ENCODE results near the gene PCDH15.

The PCDH15 gene

DNA sequence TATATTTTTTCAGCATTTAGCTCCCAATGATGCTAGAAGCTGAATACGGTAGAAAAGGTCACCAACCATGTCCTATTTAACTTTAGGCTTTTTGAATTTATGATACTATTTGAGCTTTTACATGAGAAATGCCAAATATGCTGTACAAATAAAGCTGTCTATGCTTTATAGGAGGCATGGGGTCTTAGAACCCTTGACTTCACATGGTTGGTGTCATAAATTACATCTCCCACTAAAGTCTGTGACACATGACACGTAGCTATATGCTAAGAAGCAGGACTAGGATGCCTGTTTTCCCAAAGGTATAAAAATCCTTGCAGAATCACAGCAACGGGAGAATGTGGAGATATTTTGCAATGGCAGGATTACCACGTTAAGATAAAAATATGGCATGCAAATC is 960.4 kb downstream of the PCDH15 start:
- no peak overlapping the region for H2AFZ ChIP-seq (ENCODE audit: low read length)
- no peaks in the 10 kb centered on the region for H3K27me3 ChIP-seq (ENCODE audit: insufficient read depth, low read length, poor library complexity, severe bottlenecking)
- H3K4me1 ChIP-seq (ENCODE audit: insufficient read depth, low read length, poor library complexity, severe bottlenecking): no peaks in the 10 kb centered on the region
- H3K9me2 ChIP-seq (replicated peaks; ENCODE audit: low read depth, low read length): no peaks in the 10 kb centered on the region
- H3K9me3 ChIP-seq (ENCODE audit: insufficient read depth, low read depth, low read length): no peaks in the 10 kb centered on the region
- no peak overlapping the region for H3K9ac ChIP-seq (ENCODE audit: low read depth, low read length, poor library complexity, severe bottlenecking)
- no peak for TF ChIP-seq EZH2phosphoT487 (IDR thresholded peaks at IDR 0.05; ENCODE audit: borderline replicate concordance)
- TF ChIP-seq, protein P1, sequence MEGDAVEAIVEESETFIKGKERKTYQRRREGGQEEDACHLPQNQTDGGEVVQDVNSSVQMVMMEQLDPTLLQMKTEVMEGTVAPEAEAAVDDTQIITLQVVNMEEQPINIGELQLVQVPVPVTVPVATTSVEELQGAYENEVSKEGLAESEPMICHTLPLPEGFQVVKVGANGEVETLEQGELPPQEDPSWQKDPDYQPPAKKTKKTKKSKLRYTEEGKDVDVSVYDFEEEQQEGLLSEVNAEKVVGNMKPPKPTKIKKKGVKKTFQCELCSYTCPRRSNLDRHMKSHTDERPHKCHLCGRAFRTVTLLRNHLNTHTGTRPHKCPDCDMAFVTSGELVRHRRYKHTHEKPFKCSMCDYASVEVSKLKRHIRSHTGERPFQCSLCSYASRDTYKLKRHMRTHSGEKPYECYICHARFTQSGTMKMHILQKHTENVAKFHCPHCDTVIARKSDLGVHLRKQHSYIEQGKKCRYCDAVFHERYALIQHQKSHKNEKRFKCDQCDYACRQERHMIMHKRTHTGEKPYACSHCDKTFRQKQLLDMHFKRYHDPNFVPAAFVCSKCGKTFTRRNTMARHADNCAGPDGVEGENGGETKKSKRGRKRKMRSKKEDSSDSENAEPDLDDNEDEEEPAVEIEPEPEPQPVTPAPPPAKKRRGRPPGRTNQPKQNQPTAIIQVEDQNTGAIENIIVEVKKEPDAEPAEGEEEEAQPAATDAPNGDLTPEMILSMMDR (conservative IDR thresholded peaks at IDR 0.05; ENCODE audit: low read length): no peak
- H3K4me2 ChIP-seq (ENCODE audit: low read depth, low read length, poor library complexity, severe bottlenecking): no peak overlapping the region
- H3K36me3 ChIP-seq (ENCODE audit: insufficient read depth, low read length): no peaks in the 10 kb centered on the region
- no peaks in the 10 kb centered on the region for H3F3A ChIP-seq (ENCODE audit: low read depth)
- no peak overlapping the region for H3K4me3 ChIP-seq (ENCODE audit: low read length, poor library complexity, severe bottlenecking)
- H3K79me2 ChIP-seq (ENCODE audit: insufficient read depth, low read length): no peaks in the 10 kb centered on the region
- no peaks in the 10 kb centered on the region for H4K20me1 ChIP-seq (ENCODE audit: insufficient read depth, low read length, poor library complexity, severe bottlenecking)

DNA sequence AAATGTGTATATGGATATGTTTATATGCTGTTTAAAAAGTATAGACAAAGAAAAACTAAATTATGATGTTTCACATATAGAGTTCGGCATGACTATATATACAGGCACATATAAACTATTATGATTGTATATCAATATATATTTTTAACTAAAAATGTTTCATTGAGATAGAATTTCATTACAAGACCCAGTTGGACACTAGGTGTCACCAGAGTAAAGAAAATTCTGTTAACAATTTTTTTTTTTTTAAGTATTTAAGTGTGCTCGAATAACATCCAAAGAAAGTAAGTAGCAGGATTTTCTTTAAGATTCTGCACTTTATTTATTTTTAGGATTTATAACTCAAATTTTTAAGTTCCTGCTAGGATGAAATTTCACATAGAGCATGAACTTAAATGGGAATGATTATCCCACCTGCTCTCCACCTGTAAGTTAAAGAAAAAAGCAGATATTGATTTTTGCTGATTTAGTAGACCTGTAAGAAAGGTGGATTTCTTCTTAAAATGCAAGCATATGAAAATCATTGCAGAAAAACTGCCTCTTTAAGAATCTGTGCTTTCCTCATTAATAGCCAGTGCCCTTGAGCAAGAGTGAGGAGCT is 961.5 kb downstream of the PCDH15 start:
- Histone ChIP-seq H3K4me3 (ENCODE audit: low read length, poor library complexity, severe bottlenecking) (no peak overlapping the region), H2AFZ (ENCODE audit: low read length) (no peak overlapping the region), H3K4me2 (ENCODE audit: low read depth, low read length, poor library complexity, severe bottlenecking) (no peak overlapping the region), H3K79me2 (ENCODE audit: insufficient read depth, low read length) (no peaks in the 10 kb centered on the region), H3K9me3 (ENCODE audit: insufficient read depth, low read depth, low read length) (no peaks in the 10 kb centered on the region), H3K9me2 (replicated peaks; ENCODE audit: low read depth, low read length) (no peaks in the 10 kb centered on the region), H3K9ac (ENCODE audit: low read depth, low read length, poor library complexity, severe bottlenecking) (no peak overlapping the region), H3F3A (ENCODE audit: low read depth) (no peaks in the 10 kb centered on the region), H3K4me1 (ENCODE audit: insufficient read depth, low read length, poor library complexity, severe bottlenecking) (no peaks in the 10 kb centered on the region), H4K20me1 (ENCODE audit: insufficient read depth, low read length, poor library complexity, severe bottlenecking) (no peaks in the 10 kb centered on the region), H3K36me3 (ENCODE audit: insufficient read depth, low read length) (no peaks in the 10 kb centered on the region), H3K27me3 (ENCODE audit: insufficient read depth, low read length, poor library complexity, severe bottlenecking) (no peaks in the 10 kb centered on the region)
- TF ChIP-seq, protein P1 (conservative IDR thresholded peaks at IDR 0.05; ENCODE audit: low read length): peak; percentile 42
- no peak for TF ChIP-seq EZH2phosphoT487 (IDR thresholded peaks at IDR 0.05; ENCODE audit: borderline replicate concordance)

DNA sequence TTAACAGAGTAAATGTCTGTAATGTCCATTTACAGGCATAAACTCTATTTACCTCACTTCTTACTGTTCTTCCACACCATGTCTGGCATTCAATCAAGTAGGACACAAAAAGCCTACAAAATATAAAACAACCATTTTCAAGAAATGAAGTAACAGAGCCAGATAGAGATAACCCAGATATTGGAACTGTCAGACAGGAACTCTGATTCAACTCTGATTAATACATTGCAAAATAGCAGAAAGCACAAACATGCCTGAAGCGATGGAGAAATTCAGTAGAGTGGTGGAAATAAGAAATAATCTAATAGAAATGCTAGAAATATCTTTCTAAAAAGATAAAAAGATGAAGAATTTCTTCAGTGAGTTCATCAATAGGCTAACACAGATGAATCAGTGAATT is 964.4 kb downstream of the PCDH15 start:
- no peak for TF ChIP-seq EZH2phosphoT487 (IDR thresholded peaks at IDR 0.05; ENCODE audit: borderline replicate concordance)
- TF ChIP-seq, protein P1 (conservative IDR thresholded peaks at IDR 0.05; ENCODE audit: low read length): no peak
- Histone ChIP-seq H3K9me3 (ENCODE audit: insufficient read depth, low read depth, low read length) (no peaks in the 10 kb centered on the region), H2AFZ (ENCODE audit: low read length) (no peak overlapping the region), H3K9me2 (replicated peaks; ENCODE audit: low read depth, low read length) (no peaks in the 10 kb centered on the region), H3K4me3 (ENCODE audit: low read length, poor library complexity, severe bottlenecking) (no peak overlapping the region), H3K9ac (ENCODE audit: low read depth, low read length, poor library complexity, severe bottlenecking) (no peak overlapping the region), H3K4me1 (ENCODE audit: insufficient read depth, low read length, poor library complexity, severe bottlenecking) (no peaks in the 10 kb centered on the region), H3K4me2 (ENCODE audit: low read depth, low read length, poor library complexity, severe bottlenecking) (no peak overlapping the region), H4K20me1 (ENCODE audit: insufficient read depth, low read length, poor library complexity, severe bottlenecking) (no peaks in the 10 kb centered on the region), H3K36me3 (ENCODE audit: insufficient read depth, low read length) (no peaks in the 10 kb centered on the region), H3F3A (ENCODE audit: low read depth) (no peaks in the 10 kb centered on the region), H3K79me2 (ENCODE audit: insufficient read depth, low read length) (no peaks in the 10 kb centered on the region), H3K27me3 (ENCODE audit: insufficient read depth, low read length, poor library complexity, severe bottlenecking) (no peaks in the 10 kb centered on the region)

Data from Loucy (cell line).